Measurements from ENCODE around the gene NCOA7.
A peak's percentile ranks its signal among the peaks of the same experiment; 100 is the strongest.

Gene NCOA7

GRCh38 chr6:125794342-125795137, 3.8 kb downstream of the NCOA7 start:
- Histone ChIP-seq H3K9me2 (replicated peaks; ENCODE audit: insufficient read depth, low read length) (no peaks in the 10 kb centered on the region), H3K9ac (ENCODE audit: low read length) (peak overlapping the region; percentile 82; the same call in 1 of the 2 replicates), H4K20me1 (ENCODE audit: low read depth, low read length) (no peaks in the 10 kb centered on the region), H3F3A (ENCODE audit: insufficient read depth) (peaks cover 41% of the 10 kb centered on the region), H3K27ac (ENCODE audit: low read depth, low read length) (peak overlapping the region; percentile 97), H2AFZ (ENCODE audit: low read depth, low read length, severe bottlenecking) (no peak overlapping the region), H3K9me3 (ENCODE audit: insufficient read depth, low read length) (no peaks in the 10 kb centered on the region), H3K27me3 (ENCODE audit: low read length) (no peaks in the 10 kb centered on the region), H3K4me2 (ENCODE audit: low read depth, low read length, poor library complexity, severe bottlenecking) (peak overlapping the region; percentile 87), H3K4me3 (ENCODE audit: insufficient read depth, low read length, poor library complexity, severe bottlenecking) (peak overlapping the region; percentile 78), H3K79me2 (ENCODE audit: insufficient read depth, low read length) (peaks cover 75% of the 10 kb centered on the region), H3K36me3 (ENCODE audit: low read length) (no peaks in the 10 kb centered on the region)
- TF ChIP-seq, protein P1, sequence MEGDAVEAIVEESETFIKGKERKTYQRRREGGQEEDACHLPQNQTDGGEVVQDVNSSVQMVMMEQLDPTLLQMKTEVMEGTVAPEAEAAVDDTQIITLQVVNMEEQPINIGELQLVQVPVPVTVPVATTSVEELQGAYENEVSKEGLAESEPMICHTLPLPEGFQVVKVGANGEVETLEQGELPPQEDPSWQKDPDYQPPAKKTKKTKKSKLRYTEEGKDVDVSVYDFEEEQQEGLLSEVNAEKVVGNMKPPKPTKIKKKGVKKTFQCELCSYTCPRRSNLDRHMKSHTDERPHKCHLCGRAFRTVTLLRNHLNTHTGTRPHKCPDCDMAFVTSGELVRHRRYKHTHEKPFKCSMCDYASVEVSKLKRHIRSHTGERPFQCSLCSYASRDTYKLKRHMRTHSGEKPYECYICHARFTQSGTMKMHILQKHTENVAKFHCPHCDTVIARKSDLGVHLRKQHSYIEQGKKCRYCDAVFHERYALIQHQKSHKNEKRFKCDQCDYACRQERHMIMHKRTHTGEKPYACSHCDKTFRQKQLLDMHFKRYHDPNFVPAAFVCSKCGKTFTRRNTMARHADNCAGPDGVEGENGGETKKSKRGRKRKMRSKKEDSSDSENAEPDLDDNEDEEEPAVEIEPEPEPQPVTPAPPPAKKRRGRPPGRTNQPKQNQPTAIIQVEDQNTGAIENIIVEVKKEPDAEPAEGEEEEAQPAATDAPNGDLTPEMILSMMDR (IDR thresholded peaks at IDR 0.05; ENCODE audit: insufficient read depth, low read length, poor library complexity, severe bottlenecking), result no peak
- no peak for TF ChIP-seq EZH2phosphoT487 (conservative IDR thresholded peaks at IDR 0.05; ENCODE audit: low read length)

DNA sequence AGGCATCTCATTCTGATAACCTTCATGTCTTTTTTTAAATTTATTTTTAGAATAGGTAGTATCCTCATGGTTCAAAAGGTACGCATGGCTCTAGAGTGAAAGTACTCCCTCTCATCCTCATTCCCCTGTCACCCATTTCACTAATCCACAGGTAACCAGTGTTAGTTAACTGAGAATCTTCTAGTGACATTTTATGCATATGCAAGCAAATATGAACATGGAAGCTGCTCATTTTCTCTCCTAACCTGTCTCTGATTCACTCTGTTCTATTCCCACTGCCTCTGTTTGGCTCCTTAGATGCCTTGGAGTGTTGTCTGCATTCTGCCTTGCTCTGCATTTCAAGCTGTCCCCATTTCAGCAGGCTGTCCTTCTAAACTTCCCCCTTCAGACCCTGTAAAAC, 4.5 kb downstream of the NCOA7 start:
- peaks cover 33% of the 10 kb centered on the region for H3F3A ChIP-seq (ENCODE audit: insufficient read depth)
- no peaks in the 10 kb centered on the region for H4K20me1 ChIP-seq (ENCODE audit: low read depth, low read length)
- H3K4me2 ChIP-seq (ENCODE audit: low read depth, low read length, poor library complexity, severe bottlenecking), result peak overlapping the region; percentile 87
- no peaks in the 10 kb centered on the region for H3K9me2 ChIP-seq (replicated peaks; ENCODE audit: insufficient read depth, low read length)
- H2AFZ ChIP-seq (ENCODE audit: low read depth, low read length, severe bottlenecking), result no peak overlapping the region
- TF ChIP-seq, protein P1 (IDR thresholded peaks at IDR 0.05; ENCODE audit: insufficient read depth, low read length, poor library complexity, severe bottlenecking), result no peak
- TF ChIP-seq EZH2phosphoT487 (conservative IDR thresholded peaks at IDR 0.05; ENCODE audit: low read length), result no peak
- no peak overlapping the region for H3K4me3 ChIP-seq (ENCODE audit: insufficient read depth, low read length, poor library complexity, severe bottlenecking)
- peak overlapping the region; percentile 97 for H3K27ac ChIP-seq (ENCODE audit: low read depth, low read length)
- H3K36me3 ChIP-seq (ENCODE audit: low read length), result no peaks in the 10 kb centered on the region
- H3K79me2 ChIP-seq (ENCODE audit: insufficient read depth, low read length), result peaks cover 83% of the 10 kb centered on the region
- no peaks in the 10 kb centered on the region for H3K9me3 ChIP-seq (ENCODE audit: insufficient read depth, low read length)
- peak overlapping the region; percentile 30 for H3K9ac ChIP-seq (ENCODE audit: low read length)
- no peaks in the 10 kb centered on the region for H3K27me3 ChIP-seq (ENCODE audit: low read length)

GRCh38 chr6:125797120-125797885, 6.5 kb downstream of the NCOA7 start:
- TF ChIP-seq, protein P1 (IDR thresholded peaks at IDR 0.05; ENCODE audit: insufficient read depth, low read length, poor library complexity, severe bottlenecking), result no peak
- TF ChIP-seq EZH2phosphoT487 (conservative IDR thresholded peaks at IDR 0.05; ENCODE audit: low read length), result no peak
- H3K36me3 ChIP-seq (ENCODE audit: low read length), result no peaks in the 10 kb centered on the region
- peak overlapping the region; percentile 97 for H3K27ac ChIP-seq (ENCODE audit: low read depth, low read length)
- peak overlapping the region; percentile 87 for H3K4me2 ChIP-seq (ENCODE audit: low read depth, low read length, poor library complexity, severe bottlenecking)
- H3K4me3 ChIP-seq (ENCODE audit: insufficient read depth, low read length, poor library complexity, severe bottlenecking), result peak overlapping the region; percentile 25
- no peaks in the 10 kb centered on the region for H3K9me2 ChIP-seq (replicated peaks; ENCODE audit: insufficient read depth, low read length)
- peak overlapping the region; percentile 44 for H3K9ac ChIP-seq (ENCODE audit: low read length)
- no peaks in the 10 kb centered on the region for H4K20me1 ChIP-seq (ENCODE audit: low read depth, low read length)
- H3K27me3 ChIP-seq (ENCODE audit: low read length), result no peaks in the 10 kb centered on the region
- no peaks in the 10 kb centered on the region for H3K9me3 ChIP-seq (ENCODE audit: insufficient read depth, low read length)
- H2AFZ ChIP-seq (ENCODE audit: low read depth, low read length, severe bottlenecking), result no peak overlapping the region
- H3F3A ChIP-seq (ENCODE audit: insufficient read depth), result peaks cover 27% of the 10 kb centered on the region
- H3K79me2 ChIP-seq (ENCODE audit: insufficient read depth, low read length), result peaks cover 88% of the 10 kb centered on the region

Measured in SU-DHL-6 (cell line).